T-cell (primary cell): Measurements from ENCODE around the gene APOLD1. TPM values are rescaled to one million over a fixed set of nuclear protein-coding genes. Genes with fewer than 3 reads are reported as not detected.

Experiments used
- ATAC-seq, 4 experiments: fragments of 200-7000 bp in 3 of 4; fragments of 150-1000 bp in 1 of 4; cut with Tn5 transposase; replicated peaks in 1 of 4; 1 replicate in 3 of 4; 2 replicates in 1 of 4; pipeline ENCODE4 v1.10.0; 2021; ENCODE audit warnings: moderate library complexity in 3 of 4, mild to moderate bottlenecking in 2 of 4, moderate number of reproducible peaks in 1 of 4
- CTCF ChIA-PET, 2 donors: fragments of 300-600 bp; sonication (Branson Sonifier 250); formaldehyde crosslinking; loops; one replicate each; lab custom pipeline; 2022; ENCODE audit warnings: antibody characterized with exemption in 2 of 2; lab: Charles Lee
- POLR2A ChIA-PET, 2 donors: fragments of 300-600 bp; sonication (Branson Sonifier 250); formaldehyde crosslinking; loops; one replicate each; lab custom pipeline; 2022; ENCODE audit warnings: antibody characterized with exemption in 2 of 2; lab: Charles Lee
- DNase-seq, 35 experiments: peaks; one replicate each; pipeline versions ENCODE4 v3.0.0 to v3.0.0-alpha.2; 2013 to 2023
- H3K27ac ChIP-seq: one replicate; pipeline ENCODE4 v1.5.1; 2013; ENCODE audit warnings: low read length
- H3K27me3 ChIP-seq, 2 experiments: replicated peaks in 1 of 2; 1 replicate in 1 of 2; 2 replicates in 1 of 2; pipeline versions ENCODE4 v1.6.1 to v1.7.0; 2013; ENCODE audit warnings: low read length in 1 of 2, mixed read lengths in 1 of 2; ENCODE audit not compliant: control insufficient read depth in 2 of 2, insufficient read depth in 2 of 2; ENCODE audit errors: extremely low read depth in 1 of 2
- H3K36me3 ChIP-seq, 2 donors: 1 replicate in 1 of 2; 2 replicates in 1 of 2; pipeline versions ENCODE4 v1.6.1 to v1.7.0; 2013; ENCODE audit warnings: low read length in 1 of 2; ENCODE audit not compliant: control insufficient read depth in 2 of 2, insufficient read depth in 1 of 2; ENCODE audit errors: extremely low read depth in 1 of 2
- H3K4me1 ChIP-seq, 2 experiments: 1 replicate in 1 of 2; 2 replicates in 1 of 2; pipeline versions ENCODE4 v1.6.1 to v1.7.0; 2013; ENCODE audit warnings: low read length in 2 of 2, mixed read lengths in 1 of 2; ENCODE audit not compliant: insufficient read depth in 2 of 2, control insufficient read depth in 1 of 2; ENCODE audit errors: extremely low read depth in 1 of 2
- H3K4me3 ChIP-seq, 2 donors: 1 replicate in 1 of 2; 2 replicates in 1 of 2; pipeline versions ENCODE4 v1.5.1 to v1.7.0; 2013; ENCODE audit warnings: mild to moderate bottlenecking in 2 of 2, low read length in 1 of 2, moderate library complexity in 1 of 2; ENCODE audit not compliant: control insufficient read depth in 1 of 2; ENCODE audit errors: extremely low read depth in 1 of 2
- H3K9me3 ChIP-seq: 2 replicates; pipeline ENCODE4 v1.7.0; 2013
- H3K27ac Mint-ChIP-seq, 2 donors: one replicate each; pipeline ENCODE4 v1.8.0; 2020 to 2021; ENCODE audit warnings: mild to moderate bottlenecking in 2 of 2, mixed read lengths in 2 of 2
- H3K27me3 Mint-ChIP-seq, 2 donors: one replicate each; pipeline ENCODE4 v1.8.0; 2021 to 2022; ENCODE audit warnings: mixed read lengths in 2 of 2
- H3K36me3 Mint-ChIP-seq: one replicate; pipeline ENCODE4 v1.8.0; 2021; ENCODE audit warnings: mixed read lengths
- H3K4me1 Mint-ChIP-seq, 3 donors: one replicate each; pipeline ENCODE4 v1.8.0; 2020 to 2022; ENCODE audit warnings: mixed read lengths in 3 of 3, mild to moderate bottlenecking in 1 of 3
- H3K4me3 Mint-ChIP-seq, 3 donors: one replicate each; pipeline ENCODE4 v1.8.0; 2020 to 2022; ENCODE audit warnings: mild to moderate bottlenecking in 3 of 3, mixed read lengths in 3 of 3, moderate library complexity in 3 of 3
- H3K9me3 Mint-ChIP-seq, 3 donors: one replicate each; pipeline ENCODE4 v1.8.0; 2020 to 2022; ENCODE audit warnings: mixed read lengths in 3 of 3
- WGBS: methylation state at CpG from one replicate; pipeline ENCODE4 v1.1.5; 2013; ENCODE audit warnings: missing lambda C conversion rate; ENCODE audit not compliant: insufficient coverage; 5-methylcytosine and 5-hydroxymethylcytosine counted together
- total RNA-seq, 35 experiments: library from RNA in 6 of 35; stranded (reverse) in 6 of 35; fragments of 120-200 nt in 1 of 35; gene quantifications; one replicate each; pipeline versions ENCODE4 v1.2.1 to v1.2.4 and lab custom pipeline; 2013 to 2026

Gene APOLD1
- total RNA-seq, 5 donors from 2014 or later (not counting 1 experiment from before 2014, with no cell fraction given) = 0.82 to 4.7 (median 3.8) TPM

- WGBS = 70% methylated on average over 4 of the region's 9 CpGs
- ChIA-PET POLR2A (interaction anchor here (0.5 to 1.1 kb wide), 2 partner anchors 8 to 1241 kb away, joined by 3 to 4 read pairs; no protein-coding TSS in a partner anchor), CTCF (no interaction called here)
- Histone ChIP-seq H3K27me3 (no peaks in the 10 kb centered on the region), H3K4me1 (no peaks in the 10 kb centered on the region), H3K36me3 (no peaks in the 10 kb centered on the region), H3K27ac (no peak overlapping the region), H3K4me3 (no peak overlapping the region), H3K9me3 (no peaks in the 10 kb centered on the region)
- H3K36me3 Mint-ChIP-seq = no peaks in the 10 kb centered on the region
- H3K27ac Mint-ChIP-seq = no peak overlapping the region
- DNase-seq (no peak), ATAC-seq (no peak)
- H3K4me3 Mint-ChIP-seq = no peak overlapping the region
- no peaks in the 10 kb centered on the region for H3K9me3 Mint-ChIP-seq
- H3K4me1 Mint-ChIP-seq = peaks cover 2 to 6% (median 3%) of the 10 kb centered on the region in 3 donors
- no peaks in the 10 kb centered on the region for H3K27me3 Mint-ChIP-seq
Observed at GRCh38 chr12:12796928-12797793, 11.7 kb downstream of the APOLD1 start.

- no peaks in the 10 kb centered on the region for H3K27me3 Mint-ChIP-seq
- no peak overlapping the region for H3K27ac Mint-ChIP-seq
- H3K4me3 Mint-ChIP-seq = no peak overlapping the region
- DNase-seq (no peak), ATAC-seq (no peak)
- ChIA-PET POLR2A (interaction anchor here in 1 of 2 donors (1.0 kb wide), 1 partner anchor 100 kb away, joined by 7 read pairs; no protein-coding TSS in a partner anchor), CTCF (interaction anchor here (0.7 to 1.3 kb wide), 2 partner anchors 9 to 11 kb away, joined by 3 read pairs; no protein-coding TSS in a partner anchor)
- H3K36me3 Mint-ChIP-seq = no peaks in the 10 kb centered on the region
- no peaks in the 10 kb centered on the region for H3K9me3 ChIP-seq
- WGBS = no CpG with 5 or more reads among the region's 3 CpGs
- H3K27ac ChIP-seq = no peak overlapping the region
- no peaks in the 10 kb centered on the region for H3K36me3 ChIP-seq
- no peaks in the 10 kb centered on the region for H3K27me3 ChIP-seq
- H3K9me3 Mint-ChIP-seq = no peaks in the 10 kb centered on the region
- H3K4me1 ChIP-seq = peaks cover 0 to 2% of the 10 kb centered on the region in 2 experiments
- peaks cover 8 to 12% (median 8%) of the 10 kb centered on the region in 3 donors for H3K4me1 Mint-ChIP-seq
- no peak overlapping the region for H3K4me3 ChIP-seq
Observed at GRCh38 chr12:12797794-12798152, 12.3 kb downstream of the APOLD1 start.

- Mint-ChIP-seq H3K4me3 (no peak overlapping the region), H3K27me3 (no peaks in the 10 kb centered on the region), H3K36me3 (no peaks in the 10 kb centered on the region), H3K27ac (no peak overlapping the region), H3K4me1 (peaks cover 15 to 19% (median 15%) of the 10 kb centered on the region in 3 donors), H3K9me3 (no peaks in the 10 kb centered on the region)
- H3K4me1 ChIP-seq = peaks cover 0 to 9% of the 10 kb centered on the region in 2 experiments
- no peaks in the 10 kb centered on the region for H3K9me3 ChIP-seq
- ATAC-seq = no peak
- H3K27ac ChIP-seq = no peak overlapping the region
- DNase-seq = no peak
- no peaks in the 10 kb centered on the region for H3K36me3 ChIP-seq
- H3K4me3 ChIP-seq = no peak overlapping the region
- no peaks in the 10 kb centered on the region for H3K27me3 ChIP-seq
- POLR2A ChIA-PET = interaction anchor here in 1 of 2 donors (1.0 kb wide), 1 partner anchor 101 kb away, joined by 7 read pairs; no protein-coding TSS in a partner anchor
- CTCF ChIA-PET = interaction anchor here (0.7 to 1.3 kb wide), 2 partner anchors 9 to 12 kb away, joined by 3 read pairs; no protein-coding TSS in a partner anchor
- WGBS = 91% methylated on average over 1 of the region's 1 CpG
Observed at GRCh38 chr12:12798480-12798879, 13.0 kb downstream of the APOLD1 start.

- Histone ChIP-seq H3K36me3 (no peaks in the 10 kb centered on the region), H3K4me1 (peaks cover 0 to 9% of the 10 kb centered on the region in 2 experiments), H3K27me3 (no peaks in the 10 kb centered on the region), H3K27ac (no peak overlapping the region), H3K4me3 (no peak overlapping the region), H3K9me3 (no peaks in the 10 kb centered on the region)
- Mint-ChIP-seq H3K4me1 (peaks cover 20 to 26% (median 24%) of the 10 kb centered on the region in 3 donors), H3K27ac (no peak overlapping the region), H3K9me3 (no peaks in the 10 kb centered on the region), H3K4me3 (no peak overlapping the region), H3K36me3 (no peaks in the 10 kb centered on the region), H3K27me3 (no peaks in the 10 kb centered on the region)
- ChIA-PET CTCF (interaction anchor here (0.7 to 1.3 kb wide), 2 partner anchors 12 to 307 kb away, joined by 3 read pairs; no protein-coding TSS in a partner anchor), POLR2A (interaction anchor here (0.6 to 1.0 kb wide), 2 partner anchors 9 to 13 kb away, joined by 3 to 5 read pairs; no protein-coding TSS in a partner anchor)
- DNase-seq (no peak), ATAC-seq (no peak)
- 80% methylated on average over 6 of the region's 8 CpGs for WGBS
Observed at GRCh38 chr12:12799163-12799920, 13.9 kb downstream of the APOLD1 start.

GRCh38 chr12:12800406-12801180 is 15.1 kb downstream of the APOLD1 start:
- H3K9me3 Mint-ChIP-seq = no peaks in the 10 kb centered on the region
- Histone ChIP-seq H3K9me3 (no peaks in the 10 kb centered on the region), H3K27ac (no peak overlapping the region), H3K4me3 (no peak overlapping the region), H3K27me3 (no peaks in the 10 kb centered on the region), H3K4me1 (peaks cover 0 to 9% of the 10 kb centered on the region in 2 experiments), H3K36me3 (no peaks in the 10 kb centered on the region)
- 85% methylated on average over 8 of the region's 9 CpGs for WGBS
- ChIA-PET POLR2A (interaction anchor here (0.6 to 1.0 kb wide), 4 partner anchors 8 to 48 kb away, joined by 3 to 11 read pairs (median 6); no protein-coding TSS in a partner anchor), CTCF (interaction anchor here in 1 of 2 donors (0.5 to 0.9 kb wide), 2 partner anchors 8 to 38 kb away, joined by 3 read pairs; no protein-coding TSS in a partner anchor)
- no peak overlapping the region for H3K27ac Mint-ChIP-seq
- no peaks in the 10 kb centered on the region for H3K27me3 Mint-ChIP-seq
- DNase-seq = no peak
- no peak for ATAC-seq
- H3K4me1 Mint-ChIP-seq = peaks cover 24 to 36% (median 31%) of the 10 kb centered on the region in 3 donors
- H3K4me3 Mint-ChIP-seq = no peak overlapping the region
- no peaks in the 10 kb centered on the region for H3K36me3 Mint-ChIP-seq
